Middle frontal gyrus (tissue), 1 donor: ENCODE data around the gene KRTAP10-8.
"Not testable (repeated sequence)": the region's sequence is repeated elsewhere in the genome, so short reads cannot be mapped to it uniquely, and the experiment has no call there.

Experiments used
- DNase-seq: peaks from one replicate; pipeline ENCODE4 v3.0.0-alpha.2; 2015; ENCODE audit warnings: low spot score; ENCODE audit errors: extremely low spot score

KRTAP10-8 gene, protein sequence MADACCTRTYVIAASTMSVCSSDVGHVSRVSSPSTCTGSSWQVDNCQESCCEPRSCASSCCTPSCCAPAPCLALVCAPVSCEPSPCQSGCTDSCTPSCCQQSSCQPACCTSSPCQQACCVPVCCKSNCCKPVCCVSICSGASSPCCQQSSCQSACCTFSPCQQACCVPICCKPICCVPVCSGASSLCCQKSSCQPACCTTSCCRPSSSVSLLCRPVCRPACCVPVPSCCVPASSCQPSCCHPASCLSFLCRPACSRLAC

DNA sequence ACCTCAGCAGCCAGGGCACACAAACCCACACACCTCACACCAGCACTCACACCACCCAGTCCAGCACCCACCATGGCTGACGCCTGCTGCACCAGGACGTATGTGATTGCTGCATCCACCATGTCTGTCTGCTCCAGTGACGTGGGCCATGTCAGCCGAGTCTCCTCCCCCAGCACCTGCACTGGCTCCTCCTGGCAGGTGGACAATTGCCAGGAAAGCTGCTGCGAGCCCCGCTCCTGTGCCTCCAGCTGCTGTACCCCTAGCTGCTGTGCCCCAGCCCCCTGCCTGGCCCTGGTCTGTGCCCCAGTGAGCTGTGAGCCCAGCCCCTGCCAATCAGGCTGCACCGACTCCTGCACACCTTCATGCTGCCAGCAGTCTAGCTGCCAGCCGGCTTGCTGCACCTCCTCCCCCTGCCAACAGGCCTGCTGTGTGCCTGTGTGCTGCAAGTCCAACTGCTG is at the start of gene KRTAP10-8:
Gene KRTAP10-8 (plus strand): TSS at position 51 of the 458 bp plus-strand sequence. CDS start 22 bp downstream, at position 73.
- no peak for DNase-seq

DNA sequence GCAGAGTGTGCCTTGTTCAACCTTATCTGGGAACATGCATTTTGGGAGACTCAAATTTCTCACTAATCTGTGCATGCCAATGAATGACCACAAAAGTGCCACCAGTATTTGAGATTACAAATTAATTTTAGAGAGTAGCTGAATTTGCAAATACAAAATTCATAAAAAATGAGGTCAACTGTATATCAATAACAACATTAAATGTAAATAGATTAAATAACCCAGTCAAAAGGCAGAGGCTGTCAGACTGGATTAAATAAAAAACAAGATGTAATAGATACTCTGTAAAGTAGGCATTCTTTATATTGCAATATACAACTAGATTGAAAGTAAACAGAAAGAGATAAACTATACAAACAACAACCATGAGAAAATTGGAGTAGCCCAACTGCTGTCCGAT is 47.8 kb upstream of the KRTAP10-8 start:
- no peak for DNase-seq

DNA sequence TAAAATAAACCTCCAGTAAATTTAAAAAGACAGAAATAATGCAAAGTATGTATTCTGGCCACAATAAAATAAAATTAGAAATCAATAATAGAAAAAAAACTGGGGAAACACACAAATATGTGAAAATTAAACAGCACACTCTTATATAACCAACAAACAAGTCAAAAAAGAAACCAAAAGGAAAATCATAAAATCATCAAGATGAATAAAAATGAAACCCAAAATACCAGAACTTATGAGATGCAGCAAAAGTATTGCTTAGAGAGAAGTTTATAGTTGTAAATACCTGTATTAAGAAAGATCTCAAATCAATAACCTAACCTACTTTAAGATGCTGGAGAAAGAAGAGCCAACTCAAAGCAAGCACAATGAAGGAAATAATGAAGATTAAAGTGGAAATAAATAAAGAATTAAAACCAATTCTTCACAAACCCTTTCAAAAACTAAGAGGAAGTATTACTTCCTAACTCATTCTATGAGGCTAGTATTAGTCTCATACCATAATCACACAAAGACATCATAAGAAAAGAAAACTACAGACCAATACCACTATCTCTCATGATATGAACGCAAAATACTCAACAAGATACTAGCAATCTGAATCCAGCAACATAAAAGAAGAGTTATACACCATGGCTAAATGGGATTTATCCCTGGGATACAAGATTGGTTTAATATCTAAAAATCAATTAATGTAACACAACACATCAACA is 46.8 kb upstream of the KRTAP10-8 start:
- no peak for DNase-seq

DNA sequence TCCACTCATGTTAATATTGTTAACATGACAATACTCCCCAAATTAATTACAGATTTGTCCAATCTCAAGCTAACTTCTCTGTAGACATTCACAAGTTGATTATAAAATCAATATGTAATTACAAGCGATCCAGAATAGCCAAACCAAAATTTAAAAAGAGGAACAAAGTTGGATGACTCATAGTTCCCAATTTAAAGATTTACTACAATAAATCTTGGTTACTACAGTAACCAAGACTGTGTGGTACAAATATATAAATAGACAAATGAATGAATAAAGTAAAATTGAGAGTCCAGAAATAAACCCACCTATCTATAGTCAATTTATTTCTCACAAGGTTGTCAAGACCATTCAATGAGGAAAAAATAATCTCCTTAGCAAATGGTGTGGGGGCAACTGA is 45.5 kb upstream of the KRTAP10-8 start:
- no peak for DNase-seq

DNA sequence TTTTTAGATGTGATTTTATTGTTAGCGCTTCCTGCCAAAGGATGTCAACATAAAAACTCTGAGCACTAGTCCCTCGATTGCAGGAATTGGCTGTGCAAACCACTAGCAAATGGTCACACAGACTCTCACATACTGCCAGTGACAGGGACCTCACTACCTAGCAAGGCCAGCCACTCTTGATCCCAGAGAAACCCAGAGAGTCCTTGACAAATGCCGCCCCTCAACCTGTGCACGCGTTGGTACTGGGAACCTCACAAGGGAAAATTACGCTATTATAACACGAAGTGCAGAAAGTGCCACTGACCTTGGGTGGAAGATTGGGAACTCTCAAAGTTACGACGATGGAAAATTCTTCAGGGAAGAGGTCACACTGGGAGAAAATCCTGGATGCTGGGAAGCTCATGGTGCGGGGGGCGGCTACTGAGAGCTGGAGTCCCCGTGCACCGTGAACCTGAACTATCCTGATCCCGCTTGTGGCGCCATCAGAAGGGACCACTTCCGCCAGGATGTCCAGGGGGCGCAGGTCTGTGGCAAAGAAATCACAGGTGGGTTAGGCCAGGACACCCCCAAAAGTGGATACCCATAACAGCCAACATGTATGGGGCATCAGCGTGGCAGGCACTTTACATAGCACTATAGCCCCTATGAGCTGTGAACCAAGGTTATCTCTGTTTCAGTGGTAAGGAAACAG is 44.3 kb upstream of the KRTAP10-8 start:
- no peak for DNase-seq

DNA sequence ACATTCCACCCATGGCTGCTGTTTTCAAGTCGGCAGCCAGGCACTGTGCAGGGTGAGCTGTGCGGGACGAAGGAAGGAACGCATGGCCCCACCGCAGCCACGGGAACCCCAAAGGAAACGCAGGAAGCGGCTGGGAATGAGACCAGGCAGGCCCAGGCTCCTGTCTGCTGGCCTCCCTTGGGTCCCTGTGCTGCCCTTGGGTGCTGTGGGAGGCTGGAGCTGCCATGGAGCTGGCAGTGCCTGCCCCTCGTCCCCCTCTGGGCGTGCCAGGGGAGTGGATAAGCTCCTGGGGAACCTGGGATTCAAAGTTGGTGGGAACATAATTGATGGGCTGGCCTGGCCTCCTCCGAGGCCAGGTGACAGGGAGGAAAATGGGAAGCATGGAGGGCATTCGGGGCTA is 43.6 kb upstream of the KRTAP10-8 start:
- DNase-seq = no peak

DNA sequence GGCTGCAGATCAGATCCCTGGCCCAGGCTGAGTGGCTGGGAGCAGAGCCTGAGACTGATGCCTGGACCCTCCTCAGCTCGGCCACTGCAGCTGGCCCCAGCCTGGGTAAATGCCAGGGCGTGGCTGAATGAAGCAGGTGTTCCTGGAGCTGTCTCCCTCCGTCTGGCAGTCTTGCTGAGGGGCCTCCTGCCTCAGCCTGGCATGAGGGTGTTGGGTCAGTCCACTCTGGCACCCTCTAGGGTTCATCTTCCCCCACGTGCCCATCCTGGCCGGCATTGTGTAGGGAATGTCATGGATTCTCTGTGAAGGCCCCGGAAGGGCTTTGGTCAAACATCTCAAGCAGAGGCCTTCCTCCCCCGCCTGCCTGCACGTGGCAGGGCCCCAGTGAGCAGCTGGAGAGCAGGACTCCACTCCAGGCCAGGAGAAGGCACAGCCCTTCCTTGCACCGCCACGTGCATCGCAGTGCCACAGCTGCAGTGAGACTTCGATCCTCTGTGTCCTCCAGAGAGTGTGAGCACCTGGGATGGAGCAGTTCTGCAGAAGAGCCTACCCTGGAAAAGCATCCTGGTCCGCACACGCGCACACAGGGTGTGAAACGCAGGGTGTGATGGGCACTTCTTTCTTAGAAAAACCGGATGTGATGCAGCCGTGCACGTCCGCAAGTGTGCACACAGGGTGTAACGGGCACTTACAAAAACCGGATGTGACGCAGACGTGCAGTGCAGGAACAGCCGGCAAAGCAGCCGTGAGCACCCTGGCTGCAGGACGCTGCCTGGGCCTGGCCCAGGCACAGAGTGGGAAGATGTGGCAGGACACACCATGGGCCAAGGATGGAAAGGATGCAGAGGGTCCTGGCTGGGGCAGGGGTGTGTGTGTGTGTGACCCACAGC is 43.0 kb upstream of the KRTAP10-8 start:
- DNase-seq = no peak

DNA sequence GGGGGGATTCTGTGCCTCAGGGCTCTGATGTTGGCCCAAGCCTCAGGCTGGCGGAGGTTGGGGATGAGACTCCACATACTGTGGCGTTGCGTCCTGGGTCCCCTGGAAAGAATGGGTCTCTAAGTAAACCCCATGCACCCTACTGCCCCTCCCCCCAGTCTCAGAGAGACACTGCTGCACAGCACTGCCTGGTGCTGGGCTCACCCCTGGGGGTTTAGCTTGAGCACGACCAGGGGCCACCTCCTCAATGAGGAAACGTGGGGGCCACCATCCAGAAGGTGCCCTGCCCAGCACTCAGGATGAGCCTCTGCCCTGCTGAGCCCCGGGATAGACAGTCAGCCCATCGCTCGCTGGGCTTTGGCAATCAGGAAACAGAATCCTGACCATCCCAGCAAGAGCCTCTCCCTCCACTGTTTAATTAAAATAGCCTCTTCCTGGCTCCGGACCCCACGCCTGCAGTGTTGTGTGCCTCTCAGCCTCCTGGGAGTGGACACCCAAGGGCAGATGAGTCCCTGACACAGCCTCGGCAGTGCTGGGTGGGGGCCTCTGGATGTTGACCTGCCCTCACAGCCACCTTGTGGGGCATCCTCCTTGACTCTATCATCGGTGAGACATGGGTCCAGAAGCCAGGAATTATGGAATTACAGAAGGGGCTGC is 41.9 kb upstream of the KRTAP10-8 start:
- no peak for DNase-seq

DNA sequence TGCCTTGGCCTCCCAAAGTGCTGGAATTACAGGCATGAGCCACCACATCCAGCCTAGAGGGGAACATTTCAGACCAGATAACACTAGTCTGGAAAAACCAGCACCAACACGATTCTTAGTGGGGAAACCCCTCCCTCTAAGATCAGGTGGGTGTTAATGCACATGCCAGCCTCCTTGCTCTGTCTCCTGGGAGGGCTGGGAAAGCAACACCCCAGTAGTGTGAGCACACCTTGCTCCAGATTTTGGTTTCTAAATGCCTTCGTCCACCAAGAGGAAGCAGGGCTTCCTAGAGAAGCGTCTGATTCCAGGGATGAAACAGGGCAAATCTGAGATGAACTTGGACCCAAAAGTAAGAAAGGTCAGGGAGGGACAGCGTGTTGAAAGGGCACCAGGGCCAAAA is 40.6 kb upstream of the KRTAP10-8 start:
- DNase-seq = no peak

DNA sequence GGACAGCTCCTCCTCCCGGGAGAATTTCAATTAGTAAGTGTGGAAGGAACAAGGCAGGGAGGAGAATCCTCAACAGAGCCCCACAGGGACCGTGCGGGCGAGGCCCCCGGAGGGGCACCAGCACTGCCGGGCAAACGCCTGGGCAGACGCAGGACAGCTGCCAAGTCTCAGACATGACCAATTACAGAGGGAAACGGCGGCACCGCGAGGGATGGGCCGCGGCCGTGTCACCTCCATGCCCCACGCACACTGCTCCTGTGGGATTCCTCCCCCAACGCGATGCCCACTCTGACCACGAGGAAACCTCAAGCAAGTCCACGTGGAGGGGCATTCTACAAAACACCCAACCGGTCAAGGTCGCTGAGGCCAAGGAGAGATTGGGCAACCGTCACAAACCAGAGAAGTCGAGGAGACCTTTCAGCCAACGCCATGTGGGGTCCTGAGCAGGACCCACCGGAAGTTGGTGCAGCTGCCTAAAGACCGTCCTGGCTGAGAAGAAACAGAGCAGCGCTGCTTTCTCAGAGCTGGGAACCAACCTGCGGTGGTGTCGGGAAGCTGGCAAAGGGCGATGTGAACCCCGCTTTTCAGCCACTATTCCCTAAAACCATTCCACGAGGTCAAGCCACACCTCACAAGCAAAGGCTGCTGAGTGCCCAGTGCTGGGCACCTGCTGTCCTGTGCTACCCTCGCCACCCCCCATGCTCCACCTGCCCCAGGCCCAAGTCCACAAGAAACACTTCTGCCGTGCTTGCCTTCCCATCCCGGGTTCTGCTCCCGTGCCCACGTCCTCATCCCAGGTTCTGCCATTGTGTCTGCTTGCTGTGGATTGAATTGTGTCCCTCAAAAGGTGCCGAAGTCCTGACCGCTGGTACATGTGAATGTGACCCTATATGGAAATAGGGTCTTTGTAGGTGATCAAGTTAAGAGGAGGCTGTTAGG is 39.8 kb upstream of the KRTAP10-8 start:
- no peak for DNase-seq

DNA sequence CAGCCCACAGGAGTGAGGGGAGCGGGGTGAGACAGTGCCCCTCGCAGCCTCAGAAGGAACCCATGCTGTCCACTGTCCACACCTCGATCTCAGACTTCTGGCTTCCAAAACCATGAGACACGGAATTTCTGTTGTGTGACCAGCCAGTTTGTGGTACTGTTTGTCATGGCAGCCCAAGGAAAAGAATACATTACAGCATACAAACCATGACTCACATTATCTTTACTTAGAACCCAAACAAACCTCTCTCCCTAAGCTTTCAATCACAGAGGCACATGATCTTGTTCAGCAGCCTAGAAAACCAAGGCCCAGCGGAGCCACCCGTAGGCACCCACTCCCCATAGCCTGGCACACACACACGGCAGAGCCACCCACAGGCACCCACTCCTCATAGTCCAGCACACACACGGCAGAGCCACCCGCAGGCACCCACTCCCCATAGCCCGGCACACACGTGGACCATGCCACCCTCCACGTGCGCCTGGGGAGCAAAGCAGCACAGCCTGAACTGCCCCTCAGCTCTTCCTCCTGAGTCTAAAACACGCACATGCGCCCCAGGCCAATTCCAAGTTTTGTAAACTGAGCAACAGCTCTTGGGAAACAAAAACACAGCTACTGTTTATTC is 38.8 kb upstream of the KRTAP10-8 start:
- DNase-seq = no peak

DNA sequence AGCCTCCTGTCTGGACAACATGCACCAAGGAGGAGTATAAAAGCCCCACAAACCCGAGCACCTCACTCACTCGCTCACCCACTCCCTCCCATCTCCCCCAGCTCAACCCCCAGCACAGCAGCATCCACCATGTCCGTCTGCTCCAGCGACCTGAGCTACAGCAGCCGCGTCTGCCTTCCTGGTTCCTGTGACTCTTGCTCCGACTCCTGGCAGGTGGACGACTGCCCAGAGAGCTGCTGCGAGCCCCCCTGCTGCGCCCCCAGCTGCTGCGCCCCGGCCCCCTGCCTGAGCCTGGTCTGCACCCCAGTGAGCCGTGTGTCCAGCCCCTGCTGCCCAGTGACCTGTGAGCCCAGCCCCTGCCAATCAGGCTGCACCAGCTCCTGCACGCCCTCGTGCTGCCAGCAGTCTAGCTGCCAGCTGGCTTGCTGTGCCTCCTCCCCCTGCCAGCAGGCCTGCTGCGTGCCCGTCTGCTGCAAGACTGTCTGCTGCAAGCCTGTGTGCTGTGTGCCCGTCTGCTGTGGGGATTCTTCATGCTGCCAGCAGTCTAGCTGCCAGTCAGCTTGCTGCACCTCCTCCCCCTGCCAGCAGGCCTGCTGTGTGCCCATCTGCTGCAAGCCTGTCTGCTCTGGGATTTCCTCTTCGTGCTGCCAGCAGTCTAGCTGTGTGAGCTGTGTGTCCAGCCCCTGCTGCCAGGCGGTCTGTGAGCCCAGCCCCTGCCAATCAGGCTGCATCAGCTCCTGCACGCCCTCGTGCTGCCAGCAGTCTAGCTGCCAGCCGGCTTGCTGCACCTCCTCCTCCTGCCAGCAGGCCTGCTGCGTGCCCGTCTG is 38.0 kb upstream of the KRTAP10-8 start, which contains the start of gene KRTAP10-4:
Gene KRTAP10-4 (plus strand): TSS at position 100 of the 827 bp plus-strand sequence. CDS start 30 bp downstream, at position 130.
- not testable (repeated sequence) for DNase-seq

DNA sequence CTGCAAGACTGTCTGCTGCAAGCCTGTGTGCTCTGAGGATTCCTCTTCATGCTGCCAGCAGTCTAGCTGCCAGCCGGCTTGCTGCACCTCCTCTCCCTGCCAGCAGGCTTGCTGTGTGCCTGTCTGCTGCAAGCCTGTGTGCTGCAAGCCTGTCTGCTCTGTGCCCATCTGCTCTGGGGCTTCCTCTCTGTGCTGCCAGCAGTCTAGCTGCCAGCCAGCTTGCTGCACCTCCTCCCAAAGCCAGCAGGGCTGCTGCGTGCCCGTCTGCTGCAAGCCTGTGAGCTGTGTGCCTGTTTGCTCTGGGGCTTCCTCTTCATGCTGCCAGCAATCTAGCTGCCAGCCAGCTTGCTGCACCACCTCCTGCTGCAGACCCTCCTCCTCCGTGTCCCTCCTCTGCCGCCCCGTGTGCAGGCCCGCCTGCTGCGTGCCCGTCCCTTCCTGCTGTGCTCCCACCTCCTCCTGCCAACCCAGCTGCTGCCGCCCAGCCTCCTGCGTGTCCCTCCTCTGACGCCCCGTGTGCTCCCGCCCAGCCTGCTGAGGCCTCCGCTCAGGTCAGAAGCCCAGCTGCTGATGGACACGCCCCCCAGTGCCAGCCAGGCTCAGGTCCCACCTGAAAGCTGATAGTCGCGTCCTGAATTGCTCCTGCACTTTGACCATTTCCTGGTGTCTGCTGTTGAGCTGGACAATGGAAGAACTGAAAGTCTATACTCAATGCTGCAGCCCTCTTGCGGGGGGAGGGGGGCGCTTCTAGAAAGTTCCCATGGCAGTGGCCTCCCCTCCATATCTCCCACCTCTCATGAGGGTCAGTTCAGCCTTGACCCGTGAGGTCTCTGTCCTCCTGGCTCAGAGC is 37.2 kb upstream of the KRTAP10-8 start:
- DNase-seq = no peak

DNA sequence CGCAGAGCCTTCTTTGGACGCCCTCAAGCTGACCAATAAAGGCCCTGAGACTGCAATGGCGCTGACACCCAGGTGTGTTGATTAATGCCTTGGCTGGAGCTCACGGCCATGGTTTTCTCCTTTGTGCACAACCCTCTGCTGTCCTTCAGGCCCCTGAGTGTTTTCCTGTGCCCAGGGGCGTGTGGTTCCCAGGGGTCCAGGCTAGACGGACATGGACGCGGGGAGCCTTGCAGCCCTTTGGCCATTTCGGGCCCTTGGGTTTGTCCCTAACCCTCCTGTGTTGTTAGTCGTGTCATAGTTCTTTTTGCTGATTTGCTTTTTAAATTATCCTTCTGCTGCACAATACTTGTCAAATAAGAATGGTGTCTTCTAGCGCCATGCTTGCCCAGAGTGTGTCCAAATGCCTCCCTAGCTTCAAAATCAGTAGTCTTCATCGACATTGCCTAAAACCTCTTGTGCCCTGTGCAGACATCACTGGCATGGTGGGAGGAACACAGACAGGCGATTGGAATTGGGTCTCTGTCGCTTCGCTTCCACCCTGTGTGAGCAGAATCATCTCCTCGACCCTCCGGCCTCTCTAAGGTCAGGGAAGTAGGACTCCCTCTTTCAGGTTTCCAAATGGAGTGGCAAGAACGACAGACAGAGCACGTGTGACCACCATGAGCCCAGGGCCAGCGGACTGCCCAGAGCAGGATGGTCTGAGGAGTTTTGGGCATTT is 36.4 kb upstream of the KRTAP10-8 start:
- no peak for DNase-seq

DNA sequence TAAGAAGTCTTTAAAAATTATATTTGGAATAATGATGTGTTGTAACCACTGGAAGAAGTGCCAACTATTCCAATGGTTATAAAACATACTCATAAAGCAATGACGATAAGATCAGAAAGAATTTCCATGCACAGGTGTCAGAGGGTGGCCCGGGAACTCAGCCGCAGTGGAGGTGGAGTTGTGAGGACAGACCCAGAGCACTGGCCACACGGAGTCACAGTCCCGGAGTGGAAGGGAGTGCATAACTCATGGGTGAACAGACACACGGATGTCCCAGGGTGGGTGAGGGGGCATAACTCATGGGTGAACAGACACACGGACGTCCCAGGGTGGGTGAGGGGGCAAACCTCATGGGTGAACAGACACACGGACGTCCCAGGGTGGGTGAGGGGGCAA is 35.9 kb upstream of the KRTAP10-8 start:
- DNase-seq = no peak

DNA sequence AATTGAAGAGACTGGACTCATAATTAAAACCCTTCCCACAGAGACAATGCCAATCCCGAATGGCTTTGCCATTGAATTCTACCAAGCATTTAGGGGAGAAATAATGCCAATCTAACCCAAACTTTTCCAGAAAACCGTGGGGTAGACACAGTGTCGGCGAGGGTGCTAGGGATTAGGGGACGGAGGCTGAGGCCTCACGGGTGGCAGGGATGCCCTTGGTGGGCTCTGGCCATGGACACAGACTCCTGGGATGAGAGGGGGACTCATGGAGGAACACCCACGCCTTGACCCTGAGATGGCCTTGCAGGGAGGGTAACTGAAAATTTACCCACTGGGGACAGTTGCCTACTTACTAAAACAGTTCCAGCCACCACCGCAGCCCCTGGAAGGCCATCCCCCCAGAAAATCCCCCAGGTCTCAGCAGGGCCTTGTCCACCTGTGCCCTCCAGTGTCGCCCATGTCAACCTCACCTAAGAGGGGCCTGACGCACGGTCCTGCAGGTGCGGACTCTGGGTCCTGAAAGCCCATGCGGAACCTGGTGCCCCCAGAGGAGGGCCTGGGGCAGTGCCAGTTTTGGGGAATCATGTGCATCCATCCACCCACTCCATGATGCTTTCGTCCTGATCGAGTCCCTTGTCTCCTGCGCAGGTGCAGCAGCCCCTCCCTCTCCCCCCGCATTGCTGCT is 33.4 kb upstream of the KRTAP10-8 start:
- DNase-seq = no peak
